ENCODE results near the gene SEMA4C. TPM values are rescaled to one million over a fixed set of nuclear protein-coding genes. Genes with fewer than 3 reads are reported as not detected.

The SEMA4C gene
- polyA plus RNA-seq, 1 of the 3 experiments (the other 2 are of a cell fraction): 34.8 TPM

GRCh38 chr2:96842600-96842999 is 27.3 kb downstream of the SEMA4C start:
- Histone ChIP-seq H3K36me3 (replicated peaks in 1 of 2; ENCODE audit: control insufficient read depth in 1 of 2, insufficient read depth in 2 of 2, low read length in 1 of 2) (peaks cover 0 to 6% of the 10 kb centered on the region in 2 experiments), H4K20me1 (ENCODE audit: insufficient read depth) (no peaks in the 10 kb centered on the region), H3K4me3 (ENCODE audit: low read depth in 2 of 2, low read length in 1 of 2) (no peak overlapping the region), H3K9ac (no peak overlapping the region), H2AFZ (ENCODE audit: low read depth) (no peak overlapping the region), H3K9me2 (no peaks in the 10 kb centered on the region), H3K4me1 (ENCODE audit: control insufficient read depth in 1 of 2, insufficient read depth in 2 of 2, low read depth in 1 of 2, low read length in 1 of 2) (peaks cover 0 to 7% of the 10 kb centered on the region in 2 experiments; a peak in 1 of 4 replicates), H3K79me2 (ENCODE audit: insufficient read depth) (no peaks in the 10 kb centered on the region), H3K27me3 (ENCODE audit: insufficient read depth) (no peaks in the 10 kb centered on the region), H3K4me2 (no peak overlapping the region), H3K9me3 (no peaks in the 10 kb centered on the region), H3K27ac (ENCODE audit: low read depth in 2 of 2, low read length in 1 of 2) (no peak overlapping the region), H3F3A (replicated peaks; ENCODE audit: insufficient read depth) (no peaks in the 10 kb centered on the region)
- 88% methylated on average over 6 of the region's 7 CpGs for WGBS (ENCODE audit: low lambda C conversion rate)
- no peak for DNase-seq
- TF ChIP-seq TCF12 (IDR thresholded peaks at IDR 0.05): no peak
- no peak for TF ChIP-seq JUND (IDR thresholded peaks at IDR 0.05)
- TF ChIP-seq YY1 (IDR thresholded peaks at IDR 0.05; ENCODE audit: low read depth): no peak
- TF ChIP-seq TEAD4 (IDR thresholded peaks at IDR 0.05; ENCODE audit: borderline replicate concordance, insufficient read depth): no peak
- no peak for TF ChIP-seq MEF2A (IDR thresholded peaks at IDR 0.05; ENCODE audit: borderline replicate concordance, low read depth)
- TF ChIP-seq NFIC (IDR thresholded peaks at IDR 0.05; ENCODE audit: borderline replicate concordance): no peak
- TF ChIP-seq REST (IDR thresholded peaks at IDR 0.05; ENCODE audit: low read depth, low read length): no peak
- no peak for TF ChIP-seq RXRA (IDR thresholded peaks at IDR 0.05; ENCODE audit: borderline replicate concordance, low read depth)
- TF ChIP-seq SMC3 (IDR thresholded peaks at IDR 0.05; ENCODE audit: low read depth, low read length): no peak
- ChIA-PET CTCF (interaction anchor here (0.8 to 4.3 kb wide), 5 partner anchors 9 to 270 kb away, joined by 3 to 24 read pairs (median 3); partner anchors contain the start of genes ANKRD36 and ANKRD39), POLR2A (interaction anchor here (0.7 to 2.0 kb wide), 3 partner anchors 10 to 25 kb away, joined by 3 to 6 read pairs (median 5); partner anchors contain the start of gene ANKRD39)

GRCh38 chr2:96841701-96842495 is 28.0 kb downstream of the SEMA4C start:
- no peak overlapping the region for H2AFZ ChIP-seq (ENCODE audit: low read depth)
- ChIA-PET CTCF (interaction anchor here (1.0 to 4.3 kb wide), 3 partner anchors 16 to 271 kb away, joined by 3 to 24 read pairs (median 3); partner anchors contain the start of genes ANKRD36 and ANKRD39), POLR2A (interaction anchor here (0.7 to 2.0 kb wide), 2 partner anchors 10 to 15 kb away, joined by 3 to 6 read pairs; partner anchors contain the start of gene ANKRD39)
- no peak overlapping the region for H3K4me2 ChIP-seq
- no peaks in the 10 kb centered on the region for H4K20me1 ChIP-seq (ENCODE audit: insufficient read depth)
- no peaks in the 10 kb centered on the region for H3K9me3 ChIP-seq
- H3K9ac ChIP-seq: no peak overlapping the region
- H3K79me2 ChIP-seq (ENCODE audit: insufficient read depth): no peaks in the 10 kb centered on the region
- WGBS (ENCODE audit: low lambda C conversion rate): 93% methylated on average over 16 of the region's 16 CpGs
- peaks cover 0 to 7% of the 10 kb centered on the region in 2 experiments; a peak in 1 of 4 replicates for H3K4me1 ChIP-seq (ENCODE audit: control insufficient read depth in 1 of 2, insufficient read depth in 2 of 2, low read depth in 1 of 2, low read length in 1 of 2)
- DNase-seq: no peak
- H3K36me3 ChIP-seq (replicated peaks in 1 of 2; ENCODE audit: control insufficient read depth in 1 of 2, insufficient read depth in 2 of 2, low read length in 1 of 2): peaks cover 0 to 11% of the 10 kb centered on the region in 2 experiments
- TF ChIP-seq YY1 (IDR thresholded peaks at IDR 0.05; ENCODE audit: low read depth) (no peak), MAX (IDR thresholded peaks at IDR 0.05; ENCODE audit: low read depth) (no peak), SIN3A (IDR thresholded peaks at IDR 0.05; ENCODE audit: borderline replicate concordance, low read depth, low read length) (no peak), TEAD4 (IDR thresholded peaks at IDR 0.05; ENCODE audit: borderline replicate concordance, insufficient read depth) (no peak), TAF1 (IDR thresholded peaks at IDR 0.05; ENCODE audit: borderline replicate concordance, low read depth, low read length) (no peak), MEF2A (IDR thresholded peaks at IDR 0.05; ENCODE audit: borderline replicate concordance, low read depth) (no peak), FOSL2 (IDR thresholded peaks at IDR 0.05; ENCODE audit: borderline replicate concordance, low read depth) (no peak), GATA2 (CRISPR knock-in tag; IDR thresholded peaks at IDR 0.05) (no peak), CHD2 (IDR thresholded peaks at IDR 0.05; ENCODE audit: low read length, partially characterized antibody) (no peak), SMC3 (IDR thresholded peaks at IDR 0.05; ENCODE audit: low read depth, low read length) (no peak), EZH2phosphoT487 (IDR thresholded peaks at IDR 0.05; ENCODE audit: borderline replicate concordance, low read depth) (no peak), MXI1 (IDR thresholded peaks at IDR 0.05; ENCODE audit: low read depth, low read length) (no peak), GABPA (IDR thresholded peaks at IDR 0.05; ENCODE audit: low read depth) (no peak)
- H3F3A ChIP-seq (replicated peaks; ENCODE audit: insufficient read depth): no peaks in the 10 kb centered on the region
- no peak overlapping the region for H3K4me3 ChIP-seq (ENCODE audit: low read depth in 2 of 2, low read length in 1 of 2)
- H3K27me3 ChIP-seq (ENCODE audit: insufficient read depth): no peaks in the 10 kb centered on the region
- H3K27ac ChIP-seq (ENCODE audit: low read depth in 2 of 2, low read length in 1 of 2): no peak overlapping the region
- no peaks in the 10 kb centered on the region for H3K9me2 ChIP-seq

Data from SK-N-SH (cell line).